Hepatocyte (in vitro differentiated cells): ENCODE data around the gene C19orf25.

Experiments
- CTCF ChIP-seq: fragments of 200-600 bp; sonication (generic); IDR thresholded peaks from 2 replicates; pipeline ENCODE4 v1.5.1; 2016; ENCODE audit warnings: antibody characterized with exemption, mild to moderate bottlenecking; ENCODE audit not compliant: poor library complexity
- EZH2 ChIP-seq: fragments of 200-600 bp; sonication (generic); IDR thresholded peaks from 2 replicates; pipeline ENCODE4 v1.6.1; 2016; ENCODE audit warnings: antibody characterized with exemption, mild to moderate bottlenecking, borderline replicate concordance
- EZH2phosphoT487 ChIP-seq: fragments of 200-600 bp; sonication (generic); IDR thresholded peaks from one replicate; pipeline ENCODE4 v1.6.1; 2018; ENCODE audit warnings: antibody characterized with exemption, mild to moderate bottlenecking, low read depth, moderate library complexity; ENCODE audit not compliant: unreplicated experiment, severe bottlenecking

DNA sequence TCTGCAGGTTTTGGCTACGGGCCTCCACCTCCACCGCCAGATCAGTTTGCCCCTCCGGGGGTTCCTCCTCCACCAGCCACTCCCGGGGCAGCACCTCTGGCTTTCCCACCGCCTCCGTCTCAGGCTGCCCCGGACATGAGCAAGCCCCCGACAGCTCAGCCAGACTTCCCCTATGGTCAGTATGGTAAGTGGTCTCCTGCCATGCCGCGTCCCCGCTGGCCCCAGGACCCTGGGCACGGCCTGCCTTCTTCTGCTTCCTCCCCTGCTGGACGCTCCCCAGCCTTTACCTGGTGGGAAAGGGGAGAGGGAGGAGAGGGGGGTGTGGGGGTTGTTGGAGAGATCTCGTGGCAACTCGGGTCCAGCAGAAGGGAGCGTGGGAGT, 46.5 kb downstream of the C19orf25 start:
- TF ChIP-seq CTCF, result no peak
- no peak for TF ChIP-seq EZH2
- TF ChIP-seq EZH2phosphoT487, result no peak
